IMR-90 (cell line): ENCODE measurements around the gene GSS. TPM values are rescaled to one million over a fixed set of nuclear protein-coding genes. Genes with fewer than 3 reads are reported as not detected.

Source experiments
- ATAC-seq: fragments of 200-7000 bp; cut with Tn5 transposase; 2 replicates; pipeline ENCODE4 v1.9.1; 2020; ENCODE audit warnings: low read depth, mild to moderate bottlenecking, moderate library complexity
- BruUV-seq: library from RNA; stranded (reverse); fragments of 400-500 nt; replicated peaks from 2 replicates; lab custom pipeline; 2021; lab: Mats Ljungman, UMichigan
- CTCF ChIA-PET: fragments of 300-600 bp; formaldehyde crosslinking; extraction: SDS; loops from one replicate; lab custom pipeline; 2021; ENCODE audit warnings: antibody characterized with exemption; lab: Yijun Ruan, JAX
- POLR2A ChIA-PET: fragments of 300-600 bp; sonication (Branson Sonifier 250); formaldehyde crosslinking; loops from one replicate; lab custom pipeline; 2022; ENCODE audit warnings: antibody characterized with exemption; ENCODE audit not compliant: unreplicated experiment; lab: Charles Lee
- DNase-seq: peaks from one replicate; pipeline ENCODE4 v3.0.0; 2013
- H2AFZ ChIP-seq: replicated peaks from 2 replicates; pipeline ENCODE3; 2013; ENCODE audit warnings: low read length, mild to moderate bottlenecking; ENCODE audit not compliant: poor library complexity
- H2AK5ac ChIP-seq: 2 replicates; pipeline ENCODE4 v1.6.1; 2013; ENCODE audit warnings: low read depth, low read length, inconsistent platforms
- H2AK9ac ChIP-seq: replicated peaks from 2 replicates; pipeline ENCODE3; 2013; ENCODE audit warnings: mild to moderate bottlenecking, low read depth, low read length, moderate library complexity; ENCODE audit not compliant: poor library complexity
- H2BK120ac ChIP-seq: 2 replicates; pipeline ENCODE4 v1.6.1; 2013; ENCODE audit warnings: low read depth, low read length, inconsistent platforms
- H2BK15ac ChIP-seq: 3 replicates; pipeline ENCODE4 v1.6.1; 2013; ENCODE audit warnings: low read depth, low read length, inconsistent platforms
- H2BK20ac ChIP-seq: 2 replicates; pipeline ENCODE4 v1.6.1; 2013; ENCODE audit warnings: low read depth, mild to moderate bottlenecking, inconsistent platforms, low read length, moderate library complexity
- H2BK5ac ChIP-seq: 2 replicates; pipeline ENCODE4 v1.6.1; 2013; ENCODE audit warnings: mild to moderate bottlenecking, low read depth, low read length, inconsistent platforms; ENCODE audit not compliant: poor library complexity, severe bottlenecking
- H3K14ac ChIP-seq: replicated peaks from 2 replicates; pipeline ENCODE4 v1.6.1; 2013; ENCODE audit warnings: low read depth, low read length, inconsistent platforms
- H3K18ac ChIP-seq: 2 replicates; pipeline ENCODE4 v1.6.1; 2013; ENCODE audit warnings: low read depth, low read length, control low read depth
- H3K23ac ChIP-seq: 2 replicates; pipeline ENCODE4 v1.6.1; 2013; ENCODE audit warnings: low read depth, low read length, inconsistent platforms
- H3K27ac ChIP-seq: 2 replicates; pipeline ENCODE4 v1.5.1; 2013; ENCODE audit warnings: mild to moderate bottlenecking, control low read depth, low read length; ENCODE audit not compliant: insufficient read depth
- H3K27me3 ChIP-seq: 2 replicates; pipeline ENCODE4 v1.6.1; 2013; ENCODE audit warnings: low read length; ENCODE audit not compliant: control insufficient read depth, insufficient read depth
- H3K36me3 ChIP-seq: 2 replicates; pipeline ENCODE4 v1.6.1; 2013; ENCODE audit warnings: low read length, mixed read lengths; ENCODE audit not compliant: control insufficient read depth, insufficient read depth
- H3K4ac ChIP-seq: 2 replicates; pipeline ENCODE4 v1.6.1; 2013; ENCODE audit warnings: low read depth, low read length, inconsistent platforms
- H3K4me1 ChIP-seq: 2 replicates; pipeline ENCODE4 v1.6.1; 2013; ENCODE audit warnings: low read length, mixed read lengths; ENCODE audit not compliant: control insufficient read depth, insufficient read depth
- H3K4me2 ChIP-seq: 2 replicates; pipeline ENCODE4 v1.6.1; 2013; ENCODE audit warnings: low read depth, mild to moderate bottlenecking, control low read depth, low read length, moderate library complexity
- H3K4me3 ChIP-seq: 2 replicates; pipeline ENCODE4 v1.5.1; 2013; ENCODE audit warnings: low read depth, mild to moderate bottlenecking, control low read depth, low read length, moderate library complexity; ENCODE audit not compliant: insufficient read depth
- H3K56ac ChIP-seq: 2 replicates; pipeline ENCODE4 v1.6.1; 2013; ENCODE audit warnings: low read length, inconsistent platforms; ENCODE audit not compliant: insufficient read depth; ENCODE audit errors: extremely low read depth
- H3K79me1 ChIP-seq, 2 experiments: 2 replicates each; pipeline ENCODE4 v1.6.1; 2013; ENCODE audit warnings: low read length in 2 of 2, inconsistent platforms in 1 of 2, low read depth in 1 of 2
- H3K9ac ChIP-seq: 2 replicates; pipeline ENCODE4 v1.6.1; 2013; ENCODE audit warnings: low read depth, low read length, control low read depth
- H3K9me1 ChIP-seq: 2 replicates; pipeline ENCODE4 v1.6.1; 2013; ENCODE audit warnings: low read length, inconsistent platforms; ENCODE audit not compliant: insufficient read depth
- H3K9me3 ChIP-seq: 2 replicates; pipeline ENCODE4 v1.6.1; 2013; ENCODE audit warnings: low read length; ENCODE audit not compliant: control insufficient read depth, insufficient read depth
- H4K20me1 ChIP-seq: 2 replicates; pipeline ENCODE4 v1.6.1; 2013; ENCODE audit warnings: low read length, inconsistent platforms; ENCODE audit not compliant: insufficient read depth
- H4K5ac ChIP-seq: 2 replicates; pipeline ENCODE4 v1.6.1; 2013; ENCODE audit warnings: mild to moderate bottlenecking, low read depth, low read length, control low read depth
- H4K8ac ChIP-seq, 2 experiments: 2 replicates each; pipeline ENCODE4 v1.6.1; 2013; ENCODE audit warnings: low read depth in 2 of 2, low read length in 2 of 2, control low read depth in 1 of 2, inconsistent platforms in 1 of 2
- H4K91ac ChIP-seq: 2 replicates; pipeline ENCODE4 v1.6.1; 2013; ENCODE audit warnings: low read depth, low read length, inconsistent platforms; ENCODE audit not compliant: insufficient read depth
- RFX5 ChIP-seq: IDR thresholded peaks from 2 replicates; pipeline ENCODE4 v1.8.0; 2012; ENCODE audit warnings: low read depth, mild to moderate bottlenecking, low read length, moderate library complexity
- SMC3 ChIP-seq: fragments of 150-350 bp; IDR thresholded peaks from 2 replicates; pipeline ENCODE4 v1.6.1; 2016; ENCODE audit warnings: low read depth, mild to moderate bottlenecking, antibody characterized with exemption, low read length, moderate library complexity
- WGBS, 2 experiments: methylation state at CpG; one replicate each; pipeline versions ENCODE4 v1.1.5 to v1.1.7; 2013; ENCODE audit warnings: missing lambda C conversion rate in 2 of 2; ENCODE audit not compliant: insufficient read length in 1 of 2; ENCODE audit errors: extremely low coverage in 2 of 2; 5-methylcytosine and 5-hydroxymethylcytosine counted together
- dilution Hi-C: fragments of 300-500 bp; cut with HindIII; formaldehyde crosslinking; loops from one replicate; pipeline ENCODE4 v1.14.3; 2018; ENCODE audit warnings: low sequenced_read_pairs; ENCODE audit not compliant: unreplicated experiment
- in situ Hi-C: fragments of 300-500 bp; cut with MboI; formaldehyde crosslinking; loops from 3 replicates; pipeline ENCODE4 v1.14.3; 2019; ENCODE audit warnings: low sequenced_read_pairs, inconsistent platforms, mixed read lengths
- intact Hi-C: fragments of 100-400 bp; cut with micrococcal nuclease; formaldehyde crosslinking; loops from 2 replicates; pipeline ENCODE4 v1.10.0; 2022
- polyA plus RNA-seq, 3 experiments: library from polyadenylated mRNA; depleted of rRNA; stranded (reverse); fragments of >200 nt; gene quantifications; 2 replicates each; pipeline ENCODE4 v1.2.3, GENCODE V29; 2012; ENCODE audit warnings: low replicate concordance in 1 of 3
- total RNA-seq: library from RNA; depleted of rRNA; stranded (reverse); fragments of >200 nt; gene quantifications from 2 replicates; pipeline ENCODE4 v1.2.3, GENCODE V29; 2012

The GSS gene
- total and polyA plus RNA-seq, 2 of the 4 experiments (the other 2 are of a cell fraction): 73.7 to 90.0 TPM

DNA sequence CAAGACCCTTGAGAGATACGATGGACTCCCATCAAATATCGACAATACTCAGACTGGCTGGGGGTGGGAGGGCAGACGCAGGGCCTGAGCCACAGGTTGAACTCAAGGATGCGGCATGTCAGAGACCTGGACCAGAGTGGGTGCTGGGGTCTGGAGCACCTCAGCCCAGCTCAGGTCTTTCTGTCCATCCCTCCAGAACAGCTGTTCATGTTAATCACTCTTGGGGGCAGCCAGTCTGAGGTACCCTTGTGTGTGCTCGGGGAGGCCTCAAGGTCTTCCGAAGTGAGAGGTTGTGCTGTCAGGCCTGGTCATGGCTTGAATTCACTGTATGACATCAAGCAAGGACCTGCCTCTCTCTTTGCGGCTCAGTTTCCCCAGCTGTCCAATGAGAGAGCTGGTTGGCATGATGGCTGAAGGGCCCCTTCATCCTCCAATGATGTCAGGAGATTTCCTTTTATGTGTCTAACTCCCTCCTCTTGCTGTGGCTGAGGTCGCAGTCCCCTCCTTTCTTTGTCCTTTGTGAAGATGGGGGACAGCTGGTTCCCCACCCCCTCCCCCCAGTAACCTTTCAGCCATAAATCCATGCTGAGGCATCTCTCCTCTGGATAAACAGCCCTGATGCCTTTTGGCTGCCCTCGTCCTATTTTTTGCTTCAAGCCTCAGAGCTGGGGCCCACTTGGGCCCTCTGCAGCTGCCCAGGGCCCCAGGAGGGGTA, 15.4 kb upstream of the GSS start:
- Histone ChIP-seq H2AK9ac (no peak overlapping the region), H3K4me1 (no peaks in the 10 kb centered on the region), H4K8ac (no peak overlapping the region), H3K56ac (no peak overlapping the region), H2BK120ac (no peak overlapping the region), H3K9me1 (0 out of 2 replicates have a peak, but pooled peaks cover 8% of the 10 kb centered on the region), H3K27me3 (peaks cover 29% of the 10 kb centered on the region), H3K79me1 (no peaks in the 10 kb centered on the region), H3K18ac (no peak overlapping the region), H4K5ac (no peak overlapping the region), H2BK15ac (no peak overlapping the region), H3K4ac (no peak overlapping the region), H3K4me3 (no peak overlapping the region), H4K20me1 (no peaks in the 10 kb centered on the region), H3K4me2 (no peak overlapping the region), H3K14ac (no peak overlapping the region), H2BK20ac (no peak overlapping the region), H3K9me3 (no peaks in the 10 kb centered on the region), H4K91ac (no peak overlapping the region), H2AFZ (no peak overlapping the region), H2BK5ac (no peak overlapping the region), H3K23ac (no peak overlapping the region), H3K36me3 (no peaks in the 10 kb centered on the region), H3K9ac (no peak overlapping the region), H3K27ac (no peak overlapping the region), H2AK5ac (no peak overlapping the region)
- WGBS, 2 experiments: 59% methylated on average over 4 of the region's 9 CpGs; no CpG with 5 or more reads in 1 of the 2 experiments
- in situ Hi-C loops: no loop called here
- no peak for ATAC-seq
- no TSS peak for BruUV-seq
- ChIA-PET POLR2A (no interaction called here), CTCF (no interaction called here)
- intact Hi-C loops: no loop called here
- dilution Hi-C loops: no loop called here
- no peak for DNase-seq
- no peak for TF ChIP-seq RFX5
- TF ChIP-seq SMC3: no peak
